Stimulated activated CD4-positive, alpha-beta T cell treated with anti-CD3 and anti-CD28 coated beads, Interleukin-15, amount 100 ng/mL, for 1 hour (primary cell): ENCODE data around the gene SFMBT2.
"Not testable (repeated sequence)": the region's sequence is repeated elsewhere in the genome, so short reads cannot be mapped to it uniquely, and the experiment has no call there.

Experiments
- DNase-seq, 2 donors: peaks; one replicate each; pipeline ENCODE4 v3.0.0-alpha.2; 2020; ENCODE audit warnings: low read depth in 1 of 2, low spot score in 1 of 2

The SFMBT2 gene

GRCh38 chr10:7192061-7192460 lies 218.8 kb downstream of the SFMBT2 start:
- no peak for DNase-seq

DNA sequence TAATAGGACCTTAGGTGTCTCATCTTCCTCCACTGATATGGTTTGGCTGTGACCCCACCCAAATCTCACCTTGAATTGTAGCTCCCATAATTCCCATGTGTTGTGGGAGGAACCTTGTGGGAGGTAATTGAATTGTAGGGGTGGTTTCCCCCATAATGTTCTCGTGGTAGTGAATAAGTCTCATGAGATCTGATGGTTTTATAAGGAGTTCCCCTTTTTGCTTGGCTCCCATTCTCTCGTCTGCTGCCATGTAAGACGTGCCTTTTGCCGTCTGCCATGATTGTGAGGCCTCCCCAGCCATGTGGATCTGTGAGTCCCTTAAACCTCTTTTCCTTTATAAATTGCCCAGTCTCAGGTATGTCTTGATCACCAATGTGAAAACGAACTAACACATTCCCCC lies 220.1 kb downstream of the SFMBT2 start:
- not testable (repeated sequence) for DNase-seq

- no peak for DNase-seq
Measured at GRCh38 chr10:7189909-7190308, 220.9 kb downstream of the SFMBT2 start.

DNA sequence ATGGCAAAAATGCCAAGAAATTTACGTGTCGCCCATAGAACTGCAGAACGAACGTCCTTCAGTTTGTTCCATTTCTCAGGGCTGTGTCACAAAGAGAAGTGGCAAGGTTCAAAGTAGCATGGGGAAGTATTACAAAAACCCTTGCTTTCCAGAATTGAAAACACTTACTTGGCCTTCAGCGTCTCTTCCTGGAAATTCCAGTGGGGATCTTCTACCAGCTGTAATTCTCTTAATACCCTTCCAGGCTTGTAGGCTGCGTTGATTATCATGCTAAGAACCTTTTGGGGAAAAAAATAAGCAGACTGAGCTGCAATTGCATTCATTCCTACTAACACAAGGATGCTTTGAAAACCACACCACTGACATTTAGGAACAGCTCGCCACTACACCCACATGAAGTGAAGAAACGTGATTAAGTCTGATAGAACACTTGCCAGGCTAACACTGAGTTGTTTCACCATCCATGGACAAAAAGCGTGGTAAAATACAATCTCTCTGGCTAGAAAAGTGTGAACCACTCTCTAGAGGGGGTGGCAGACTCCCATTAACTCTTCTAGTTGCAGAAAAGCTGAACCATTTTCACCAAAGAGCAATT lies 222.3 kb downstream of the SFMBT2 start:
- DNase-seq, result no peak

DNA sequence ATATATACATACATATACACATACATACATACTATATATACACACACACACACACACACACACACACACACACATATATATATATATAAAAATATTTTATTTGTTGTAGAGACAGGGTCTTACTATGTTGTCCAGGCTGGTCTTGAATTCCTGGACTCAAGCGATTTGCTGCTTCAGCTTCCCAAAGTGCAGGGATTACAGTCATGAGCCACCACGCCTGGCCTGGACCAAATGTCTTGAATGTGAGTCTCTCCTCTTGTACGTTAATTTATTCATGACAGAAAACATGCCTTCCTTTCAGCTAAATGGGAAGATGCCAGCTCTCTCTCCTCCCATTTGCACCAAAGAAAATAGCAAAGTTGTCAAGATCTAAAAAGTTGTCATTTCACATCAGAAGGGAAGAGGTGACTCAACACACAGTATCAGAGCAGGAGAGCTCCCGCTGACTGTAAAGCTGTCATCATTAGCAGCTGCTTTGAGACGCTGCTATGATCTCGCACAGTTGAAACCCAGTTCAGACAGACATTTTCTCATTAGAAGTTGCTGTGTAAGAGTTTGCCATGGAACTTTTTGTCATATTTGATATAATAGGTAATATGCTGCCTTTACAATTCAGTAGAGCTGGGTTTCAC lies 224.3 kb downstream of the SFMBT2 start:
- DNase-seq, result no peak

DNA sequence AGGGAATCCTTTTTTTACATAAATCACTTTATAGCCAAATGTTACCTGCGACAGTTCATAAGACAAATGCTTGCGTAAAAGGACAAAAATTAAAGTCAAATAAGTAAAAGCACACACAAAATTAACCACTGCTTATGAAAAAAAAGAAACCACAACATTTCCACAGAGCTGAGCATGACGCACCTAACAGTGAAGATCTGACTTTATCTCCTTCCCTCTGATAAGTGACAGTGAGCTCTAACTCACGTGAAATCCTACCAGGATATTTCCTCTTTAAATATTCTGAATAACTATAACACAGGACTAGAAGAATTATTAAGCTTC lies 225.5 kb downstream of the SFMBT2 start:
- no peak for DNase-seq

DNA sequence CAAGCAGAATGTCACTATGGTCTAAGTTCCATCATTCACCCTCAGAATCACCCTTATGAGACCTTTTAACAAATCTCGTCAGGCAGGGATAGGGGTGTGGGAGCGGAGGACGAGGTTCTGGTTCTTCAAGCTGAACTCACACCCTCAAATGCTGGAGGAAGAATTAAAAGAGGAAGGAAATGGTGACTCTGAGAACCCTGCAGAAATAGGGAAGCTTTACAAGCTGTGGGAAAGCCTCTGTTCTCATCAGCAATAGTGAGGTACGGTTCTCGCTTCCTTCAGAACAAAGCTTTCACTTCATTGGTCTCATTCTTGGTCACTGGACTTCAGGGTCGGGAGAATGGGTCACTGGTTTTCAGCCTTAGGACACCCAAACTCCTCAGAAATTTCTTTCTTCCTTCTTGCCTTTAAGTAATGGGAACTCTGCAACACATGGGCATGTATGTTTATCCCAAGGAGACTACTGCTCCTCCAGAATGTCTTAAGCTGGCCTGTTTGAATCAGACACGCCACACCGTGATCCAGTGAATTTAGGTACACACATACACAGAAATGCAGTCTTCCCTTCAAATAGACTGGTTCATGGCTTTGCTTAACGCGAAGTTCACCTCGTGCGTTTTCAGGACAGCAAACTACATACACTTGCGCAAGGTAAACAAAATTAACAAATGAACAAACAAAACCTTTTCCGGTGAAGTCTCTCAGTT lies 226.0 kb downstream of the SFMBT2 start:
- DNase-seq, result no peak

GRCh38 chr10:7184116-7184515 lies 226.7 kb downstream of the SFMBT2 start:
- DNase-seq, result not testable (repeated sequence)

- DNase-seq, result not testable (repeated sequence)
Measured at GRCh38 chr10:7182327-7182726, 228.5 kb downstream of the SFMBT2 start.

DNA sequence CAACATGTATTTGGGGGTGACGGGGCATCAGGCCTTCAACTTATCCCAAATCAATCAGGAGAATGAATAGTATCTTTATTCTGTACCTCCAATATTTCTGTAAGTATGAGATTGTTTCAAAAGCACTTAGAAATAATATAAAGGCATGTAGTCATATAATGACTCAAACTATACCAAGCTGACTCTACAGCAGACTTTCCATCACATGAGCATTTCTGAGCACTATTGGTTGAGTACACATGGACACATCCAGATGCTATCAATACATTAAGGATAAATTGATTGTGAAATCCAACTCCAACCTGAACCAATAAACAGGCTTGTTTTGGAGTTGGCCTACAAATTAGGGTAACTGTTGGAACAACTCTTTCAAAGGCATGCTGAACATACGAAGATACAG lies 229.4 kb downstream of the SFMBT2 start:
- DNase-seq, result no peak

- no peak for DNase-seq
Measured at GRCh38 chr10:7179536-7179935, 231.3 kb downstream of the SFMBT2 start.

DNA sequence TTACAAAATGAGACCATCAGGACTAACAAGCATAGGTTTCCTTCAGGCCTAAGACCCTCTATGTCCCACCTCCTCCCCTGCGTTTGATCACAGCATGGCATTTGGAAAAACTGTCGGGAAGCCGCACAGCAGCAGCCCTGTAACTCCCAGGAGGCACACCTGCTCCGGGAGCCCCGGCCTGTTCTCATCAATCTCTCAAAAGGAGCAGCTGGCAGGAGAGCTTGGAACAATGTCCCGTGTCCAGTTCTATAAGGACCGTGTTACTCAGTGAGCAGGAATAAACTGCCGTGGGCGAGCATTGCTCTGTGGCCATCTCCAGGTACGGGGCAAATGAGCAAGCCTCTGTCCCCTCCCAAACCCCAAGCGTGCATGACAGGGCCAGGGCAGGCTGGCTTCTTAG lies 236.9 kb downstream of the SFMBT2 start:
- DNase-seq, result no peak

- DNase-seq, result no peak
Measured at GRCh38 chr10:7171825-7172224, 239.0 kb downstream of the SFMBT2 start.

GRCh38 chr10:7170626-7171322 lies 240.1 kb downstream of the SFMBT2 start:
- no peak for DNase-seq

DNA sequence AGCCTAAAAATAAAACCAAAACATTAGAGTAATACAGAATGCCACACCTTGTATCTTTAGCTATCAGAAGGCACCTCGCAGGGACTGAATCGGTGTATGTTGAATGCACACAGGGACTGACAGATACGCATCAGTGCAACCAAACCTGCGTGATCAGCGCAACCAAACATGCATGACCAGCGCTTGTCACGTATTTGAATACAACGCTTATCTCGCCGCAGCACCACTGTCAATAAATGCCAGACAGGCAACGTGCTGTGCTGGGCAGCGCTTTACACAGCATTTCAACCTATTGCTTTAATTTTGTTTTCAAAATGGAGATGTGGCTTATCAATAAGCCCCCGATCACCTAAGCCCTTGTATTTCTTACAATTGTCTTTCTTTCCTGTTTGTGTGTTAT lies 242.4 kb downstream of the SFMBT2 start:
- DNase-seq, result no peak

DNA sequence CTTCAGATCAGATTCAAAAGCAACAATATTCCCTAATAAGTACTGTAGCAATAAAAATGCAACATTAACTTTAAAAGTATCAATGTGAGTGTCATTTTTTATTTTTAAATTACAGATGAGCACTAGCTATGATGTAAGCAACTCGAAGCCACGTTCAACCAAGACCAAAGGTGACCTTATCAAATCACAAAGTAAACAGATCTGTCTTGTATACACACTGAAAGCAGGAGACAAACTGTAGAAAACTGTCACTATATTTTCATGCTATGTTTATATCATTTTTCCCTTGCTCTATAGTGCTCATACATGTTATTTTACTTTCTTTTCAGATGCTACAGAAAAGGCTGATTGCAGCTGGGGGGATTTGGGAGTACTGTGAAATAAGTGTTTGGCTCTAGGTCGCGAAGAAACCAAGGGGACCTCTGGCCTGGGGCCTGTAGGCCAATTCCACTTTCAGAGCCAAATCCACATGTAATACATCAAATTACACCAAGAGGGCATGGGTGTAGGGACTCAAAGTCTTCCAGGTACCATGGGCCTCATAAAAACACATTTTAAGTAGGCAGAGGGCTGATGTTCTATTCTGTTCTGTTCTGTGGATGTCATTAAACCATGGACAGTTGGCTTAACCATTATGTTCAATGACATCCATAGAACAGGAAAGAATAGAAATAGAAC lies 245.2 kb downstream of the SFMBT2 start:
- no peak for DNase-seq

GRCh38 chr10:7164955-7165354 lies 245.9 kb downstream of the SFMBT2 start:
- no peak for DNase-seq

- no peak for DNase-seq
Measured at GRCh38 chr10:7162331-7162730, 248.5 kb downstream of the SFMBT2 start.

- no peak for DNase-seq
Measured at GRCh38 chr10:7161484-7162250, 249.2 kb downstream of the SFMBT2 start.

DNA sequence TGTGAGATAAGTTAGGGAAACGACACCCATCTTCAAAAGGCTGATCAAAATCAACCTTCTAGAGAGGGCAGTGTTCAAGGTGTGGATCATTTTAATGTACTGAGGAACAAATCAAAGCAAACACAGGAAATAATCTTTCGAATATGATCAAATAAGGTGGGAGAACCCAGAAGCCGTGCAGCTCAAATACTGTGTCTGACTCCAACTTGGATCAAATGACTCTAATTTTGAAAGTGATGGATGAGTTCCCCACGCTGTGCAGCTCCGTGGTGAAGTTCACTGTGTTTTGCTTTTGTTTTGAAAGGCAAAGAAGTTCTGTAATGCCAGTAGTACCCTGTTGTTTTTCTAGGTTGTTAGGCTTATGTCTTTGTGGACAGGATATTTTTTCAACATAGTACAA lies 250.9 kb downstream of the SFMBT2 start:
- DNase-seq, result no peak

- no peak for DNase-seq
Measured at GRCh38 chr10:7159517-7159916, 251.3 kb downstream of the SFMBT2 start.
